ENCODE data around the gene HSPA12B. TPM values are rescaled to one million over a fixed set of nuclear protein-coding genes. Genes with fewer than 3 reads are reported as not detected.

The HSPA12B gene, protein sequence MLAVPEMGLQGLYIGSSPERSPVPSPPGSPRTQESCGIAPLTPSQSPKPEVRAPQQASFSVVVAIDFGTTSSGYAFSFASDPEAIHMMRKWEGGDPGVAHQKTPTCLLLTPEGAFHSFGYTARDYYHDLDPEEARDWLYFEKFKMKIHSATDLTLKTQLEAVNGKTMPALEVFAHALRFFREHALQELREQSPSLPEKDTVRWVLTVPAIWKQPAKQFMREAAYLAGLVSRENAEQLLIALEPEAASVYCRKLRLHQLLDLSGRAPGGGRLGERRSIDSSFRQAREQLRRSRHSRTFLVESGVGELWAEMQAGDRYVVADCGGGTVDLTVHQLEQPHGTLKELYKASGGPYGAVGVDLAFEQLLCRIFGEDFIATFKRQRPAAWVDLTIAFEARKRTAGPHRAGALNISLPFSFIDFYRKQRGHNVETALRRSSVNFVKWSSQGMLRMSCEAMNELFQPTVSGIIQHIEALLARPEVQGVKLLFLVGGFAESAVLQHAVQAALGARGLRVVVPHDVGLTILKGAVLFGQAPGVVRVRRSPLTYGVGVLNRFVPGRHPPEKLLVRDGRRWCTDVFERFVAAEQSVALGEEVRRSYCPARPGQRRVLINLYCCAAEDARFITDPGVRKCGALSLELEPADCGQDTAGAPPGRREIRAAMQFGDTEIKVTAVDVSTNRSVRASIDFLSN
- total RNA-seq (2014; rRNA removed; shearing (Covaris generic)), result 0.17 TPM in 1 of 2 replicates, not detected in the other

GRCh38 chr20:3732327-3733118, at the start of gene HSPA12B:
HSPA12B (plus strand) TSS chr20:3732685; CDS start chr20:3738675, 5,990 bp downstream.
- DNase-seq (ENCODE audit: low read depth), result no peak

DNA sequence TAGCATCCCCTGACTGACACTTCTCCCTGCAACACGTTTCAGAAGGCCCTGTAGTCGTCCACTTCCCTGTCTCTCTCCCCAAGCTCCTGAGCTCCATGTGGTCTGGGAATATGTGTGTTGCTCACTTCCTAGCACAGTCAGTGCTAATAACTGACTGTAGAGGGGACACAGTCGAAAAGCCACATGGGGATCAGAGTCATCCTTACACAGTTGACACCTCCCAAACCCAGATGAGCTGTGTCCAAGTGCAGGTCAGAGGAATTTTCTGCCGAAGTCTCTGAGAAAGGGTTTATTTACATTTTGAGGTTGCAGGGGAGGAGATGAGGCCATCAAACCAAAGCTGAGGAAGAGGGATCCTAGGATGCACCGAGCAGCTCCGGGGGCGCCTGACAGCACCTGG, 47.1 kb upstream of the HSPA12B start:
- DNase-seq (ENCODE audit: low read depth), result no peak

GRCh38 chr20:3686421-3686820, 46.1 kb upstream of the HSPA12B start:
- DNase-seq (ENCODE audit: low read depth), result no peak

DNA sequence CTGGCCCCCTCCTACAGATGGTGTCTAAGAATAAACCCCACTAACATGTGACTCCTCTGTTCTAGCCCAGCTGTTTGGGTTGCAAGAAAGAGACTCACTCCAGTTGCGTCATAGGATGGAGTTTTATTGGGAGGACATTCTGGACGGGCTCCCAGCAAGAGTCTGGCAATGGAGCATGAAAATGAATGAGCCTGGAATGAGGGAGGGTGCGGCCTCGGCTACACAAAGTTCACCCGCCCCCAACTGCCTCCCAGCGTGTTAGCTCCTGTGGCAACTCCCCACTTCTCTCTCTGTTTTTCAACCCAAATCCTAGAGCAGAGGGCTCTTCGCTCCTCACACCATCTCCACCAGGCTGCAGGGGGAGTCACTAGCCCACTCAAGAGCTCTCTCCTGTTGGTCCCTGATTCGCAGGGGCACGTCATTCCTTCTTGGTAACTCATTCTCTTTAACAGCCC, 45.6 kb upstream of the HSPA12B start:
- peak; percentile 70 for DNase-seq (ENCODE audit: low read depth)

- DNase-seq (ENCODE audit: low read depth), result peak; percentile 54
These were observed 44.8 kb upstream of the HSPA12B start for GRCh38 chr20:3687655-3688054.

DNA sequence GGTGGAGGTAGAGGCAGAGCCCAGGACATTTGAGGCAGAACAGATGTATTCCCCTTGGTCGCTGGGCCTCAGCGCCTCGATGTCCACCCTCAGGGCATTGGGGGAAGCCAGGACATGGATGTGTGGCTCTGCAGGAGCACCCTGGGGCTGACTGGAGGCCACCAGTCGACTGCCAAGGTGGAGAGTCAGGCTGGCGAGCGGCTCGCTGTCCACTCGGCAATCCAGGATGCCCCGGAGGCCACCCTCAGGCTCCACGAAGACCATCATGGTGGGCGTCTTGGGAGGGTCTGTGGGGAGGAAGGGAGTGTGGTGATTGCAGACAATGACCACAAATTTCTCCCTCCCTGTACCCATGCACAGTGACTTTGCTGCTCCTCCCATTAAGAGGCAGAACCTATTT, 42.5 kb upstream of the HSPA12B start:
- DNase-seq (ENCODE audit: low read depth), result no peak

- DNase-seq (ENCODE audit: low read depth), result no peak
These were observed 42.1 kb upstream of the HSPA12B start for GRCh38 chr20:3690413-3690812.

- no peak for DNase-seq (ENCODE audit: low read depth)
These were observed 41.2 kb upstream of the HSPA12B start for GRCh38 chr20:3691306-3691705.

GRCh38 chr20:3691897-3692296, 40.6 kb upstream of the HSPA12B start:
- no peak for DNase-seq (ENCODE audit: low read depth)

GRCh38 chr20:3692706-3693294, 39.7 kb upstream of the HSPA12B start:
- DNase-seq (ENCODE audit: low read depth), result no peak

DNA sequence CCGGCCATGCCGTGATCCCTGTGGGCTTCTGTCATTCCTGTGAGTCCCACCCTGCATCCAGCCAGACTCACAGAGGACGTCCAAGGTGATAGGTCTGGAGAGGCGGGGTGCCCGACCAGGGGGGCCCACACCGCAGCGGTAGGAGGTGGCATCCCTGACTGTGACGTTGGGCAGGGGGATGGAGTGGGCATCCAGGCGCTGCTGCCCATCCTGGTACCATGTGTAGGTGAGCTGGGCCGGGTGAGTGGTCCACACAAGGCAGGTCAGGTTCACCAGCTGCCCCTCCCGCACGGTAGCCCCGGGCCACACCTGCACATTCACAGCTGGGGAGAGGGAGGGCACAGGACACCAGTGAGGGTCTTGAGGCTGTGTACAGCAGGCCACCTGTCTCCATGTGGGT, 39.1 kb upstream of the HSPA12B start:
- no peak for DNase-seq (ENCODE audit: low read depth)

DNA sequence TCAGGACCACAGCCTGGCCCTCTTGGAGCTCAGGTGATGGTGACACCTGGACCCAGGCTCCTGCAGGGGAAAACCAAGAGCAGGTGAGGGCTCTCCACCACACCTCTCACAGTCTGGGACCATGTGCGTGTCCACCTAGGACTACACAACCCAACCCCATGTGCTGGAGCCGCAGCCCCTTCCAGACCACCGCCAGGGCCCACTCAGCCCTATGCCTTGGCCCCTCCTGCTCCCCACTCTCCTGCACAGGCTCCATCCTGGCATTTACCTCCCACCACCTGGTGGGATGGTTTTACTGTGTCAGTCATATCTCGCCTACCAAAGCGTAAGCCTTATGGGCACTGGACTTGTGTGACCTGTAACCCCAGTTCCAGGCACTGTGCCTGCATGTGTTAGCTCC, 37.6 kb upstream of the HSPA12B start:
- no peak for DNase-seq (ENCODE audit: low read depth)

GRCh38 chr20:3696200-3696599, 36.3 kb upstream of the HSPA12B start:
- DNase-seq (ENCODE audit: low read depth), result no peak

GRCh38 chr20:3696745-3697587, 35.5 kb upstream of the HSPA12B start:
- DNase-seq (ENCODE audit: low read depth), result no peak

GRCh38 chr20:3697588-3698305, 34.7 kb upstream of the HSPA12B start:
- no peak for DNase-seq (ENCODE audit: low read depth)

GRCh38 chr20:3698591-3699001, 33.9 kb upstream of the HSPA12B start:
- DNase-seq (ENCODE audit: low read depth), result no peak

- no peak for DNase-seq (ENCODE audit: low read depth)
These were observed 33.4 kb upstream of the HSPA12B start for GRCh38 chr20:3699037-3699436.

GRCh38 chr20:3701061-3701998, 31.2 kb upstream of the HSPA12B start:
- no peak for DNase-seq (ENCODE audit: low read depth)

Data from Daoy (cell line).